ENCODE measurements around the gene ARL15.

ARL15 gene

GRCh38 chr5:54186912-54187445, 123.4 kb downstream of the ARL15 start:
- Histone ChIP-seq H3K4me3 (ENCODE audit: low read depth, low read length) (no peak overlapping the region), H3K36me3 (ENCODE audit: control insufficient read depth, insufficient read depth, low read length) (no peaks in the 10 kb centered on the region), H3K27ac (no peak overlapping the region), H3K4me1 (no peaks in the 10 kb centered on the region), H3K4me2 (ENCODE audit: low read length) (no peak overlapping the region), H3K9me3 (ENCODE audit: control insufficient read depth, low read length) (no peaks in the 10 kb centered on the region), H2AFZ (no peak overlapping the region), H3K9ac (no peak overlapping the region), H3K79me2 (no peaks in the 10 kb centered on the region), H3K27me3 (ENCODE audit: control insufficient read depth, insufficient read depth, low read length) (no peaks in the 10 kb centered on the region)
- TF ChIP-seq CTCF (IDR thresholded peaks at IDR 0.05): no peak

- H3K9me3 ChIP-seq (ENCODE audit: control insufficient read depth, low read length): no peaks in the 10 kb centered on the region
- no peaks in the 10 kb centered on the region for H3K79me2 ChIP-seq
- no peak overlapping the region for H2AFZ ChIP-seq
- no peak overlapping the region for H3K4me3 ChIP-seq (ENCODE audit: low read depth, low read length)
- no peaks in the 10 kb centered on the region for H3K27me3 ChIP-seq (ENCODE audit: control insufficient read depth, insufficient read depth, low read length)
- H3K27ac ChIP-seq: no peak overlapping the region
- H3K4me2 ChIP-seq (ENCODE audit: low read length): no peak overlapping the region
- H3K36me3 ChIP-seq (ENCODE audit: control insufficient read depth, insufficient read depth, low read length): no peaks in the 10 kb centered on the region
- no peak for TF ChIP-seq CTCF (IDR thresholded peaks at IDR 0.05)
- H3K4me1 ChIP-seq: no peaks in the 10 kb centered on the region
- H3K9ac ChIP-seq: no peak overlapping the region
Observed at GRCh38 chr5:54186108-54186507, 124.3 kb downstream of the ARL15 start.

- no peak for TF ChIP-seq CTCF (IDR thresholded peaks at IDR 0.05)
- H3K4me1 ChIP-seq: no peaks in the 10 kb centered on the region
Observed at GRCh38 chr5:54184806-54185205, 125.6 kb downstream of the ARL15 start.

GRCh38 chr5:54180630-54181031, 129.7 kb downstream of the ARL15 start:
- no peaks in the 10 kb centered on the region for H3K9me3 ChIP-seq (ENCODE audit: control insufficient read depth, low read length)
- no peaks in the 10 kb centered on the region for H3K36me3 ChIP-seq (ENCODE audit: control insufficient read depth, insufficient read depth, low read length)
- H3K4me1 ChIP-seq: no peaks in the 10 kb centered on the region
- no peaks in the 10 kb centered on the region for H3K27me3 ChIP-seq (ENCODE audit: control insufficient read depth, insufficient read depth, low read length)
- H3K27ac ChIP-seq: no peak overlapping the region
- H2AFZ ChIP-seq: no peak overlapping the region
- H3K4me2 ChIP-seq (ENCODE audit: low read length): no peak overlapping the region
- no peaks in the 10 kb centered on the region for H3K79me2 ChIP-seq
- no peak for TF ChIP-seq CTCF (IDR thresholded peaks at IDR 0.05)
- no peak overlapping the region for H3K4me3 ChIP-seq (ENCODE audit: low read depth, low read length)
- no peak overlapping the region for H3K9ac ChIP-seq

More at GRCh38 chr5:54184806-54185205, 125.6 kb downstream of the ARL15 start:
- H2AFZ ChIP-seq: no peak overlapping the region
- H3K36me3 ChIP-seq (ENCODE audit: control insufficient read depth, insufficient read depth, low read length): no peaks in the 10 kb centered on the region
- no peak overlapping the region for H3K4me2 ChIP-seq (ENCODE audit: low read length)
- H3K4me3 ChIP-seq (ENCODE audit: low read depth, low read length): no peak overlapping the region
- H3K9ac ChIP-seq: no peak overlapping the region
- H3K27ac ChIP-seq: no peak overlapping the region
- no peaks in the 10 kb centered on the region for H3K9me3 ChIP-seq (ENCODE audit: control insufficient read depth, low read length)
- H3K79me2 ChIP-seq: no peaks in the 10 kb centered on the region
- H3K27me3 ChIP-seq (ENCODE audit: control insufficient read depth, insufficient read depth, low read length): no peaks in the 10 kb centered on the region

GRCh38 chr5:54178991-54179390, 131.4 kb downstream of the ARL15 start:
- Histone ChIP-seq H3K27ac (no peak overlapping the region), H3K4me2 (ENCODE audit: low read length) (no peak overlapping the region), H3K27me3 (ENCODE audit: control insufficient read depth, insufficient read depth, low read length) (no peaks in the 10 kb centered on the region), H3K4me3 (ENCODE audit: low read depth, low read length) (no peak overlapping the region), H3K36me3 (ENCODE audit: control insufficient read depth, insufficient read depth, low read length) (no peaks in the 10 kb centered on the region), H3K9ac (no peak overlapping the region), H3K4me1 (no peaks in the 10 kb centered on the region), H2AFZ (no peak overlapping the region), H3K79me2 (no peaks in the 10 kb centered on the region), H3K9me3 (ENCODE audit: control insufficient read depth, low read length) (no peaks in the 10 kb centered on the region)
- no peak for TF ChIP-seq CTCF (IDR thresholded peaks at IDR 0.05)

Measured in parathyroid adenoma (tissue), 2 donors.